ENCODE results near the gene MRM3.

- no peak for TF ChIP-seq CTCF (IDR thresholded peaks at IDR 0.05; ENCODE audit: low read depth, low read length)
- no peak for TF ChIP-seq EZH2phosphoT487 (IDR thresholded peaks at IDR 0.05; ENCODE audit: low read depth)
These were observed 15.1 kb upstream of the MRM3 start for GRCh38 chr17:767076-767475.
